Uterus (tissue), 4 donors: Measurements from ENCODE around the gene RPS5. TPM values are rescaled to one million over a fixed set of nuclear protein-coding genes. Genes with fewer than 3 reads are reported as not detected.
A peak's percentile ranks its signal among the peaks of the same experiment; 100 is the strongest.

Experiments
- DNase-seq, 2 donors: peaks; one replicate each; pipeline ENCODE4 v3.0.0-alpha.2; 2019 to 2020
- H3K27ac ChIP-seq, 2 donors: fragments of 200-600 bp; sonication (generic); 1 replicate in 1 of 2; 2 replicates in 1 of 2; pipeline ENCODE4 v1.5.1; 2016 to 2018
- H3K27me3 ChIP-seq, 2 donors: fragments of 200-600 bp; sonication (generic); one replicate each; pipeline ENCODE4 v1.5.1; 2018 to 2019; ENCODE audit warnings: control low read depth in 1 of 2
- H3K36me3 ChIP-seq, 2 donors: fragments of 200-600 bp; sonication (generic); one replicate each; pipeline ENCODE4 v1.5.1; 2019; ENCODE audit warnings: control low read depth in 1 of 2
- H3K4me1 ChIP-seq, 2 donors: fragments of 200-600 bp; sonication (generic); one replicate each; pipeline ENCODE4 v1.5.1; 2018 to 2019; ENCODE audit warnings: control low read depth in 1 of 2
- H3K4me3 ChIP-seq, 2 donors: fragments of 200-600 bp; sonication (generic); 1 replicate in 1 of 2; 2 replicates in 1 of 2; pipeline ENCODE4 v1.5.1; 2018 to 2019; ENCODE audit warnings: mild to moderate bottlenecking in 1 of 2
- H3K9me3 ChIP-seq, 2 donors: fragments of 200-600 bp; sonication (generic); one replicate each; pipeline ENCODE4 v1.5.1; 2019; ENCODE audit warnings: control low read depth in 1 of 2
- POLR2A ChIP-seq, 2 donors: fragments of 450-650 bp; IDR thresholded peaks; one replicate each; pipeline ENCODE4 v1.6.1; 2016; ENCODE audit warnings: antibody characterized with exemption in 2 of 2, mild to moderate bottlenecking in 1 of 2, moderate library complexity in 1 of 2
- intact Hi-C: fragments of 100-400 bp; cut with DNase I; formaldehyde crosslinking; loops from one replicate; pipeline ENCODE4 v1.15.1; 2023; ENCODE audit warnings: low total_unique reads
- total RNA-seq, 4 donors: library from RNA; depleted of rRNA in 3 of 4; stranded (reverse); fragments of >200 nt in 3 of 4; gene quantifications; one replicate each; pipeline versions ENCODE4 v1.1.0 to v1.2.4, GENCODE V29; 2014 to 2023
- TF ChIP-seq, protein P1 (sequence below), 4 experiments: fragments of 200-600 bp in 2 of 4; fragments of 450-650 bp in 2 of 4; sonication (generic) in 2 of 4; IDR thresholded peaks; one replicate each; pipeline ENCODE4 v1.5.1; 2016 to 2019; ENCODE audit warnings: antibody characterized with exemption in 4 of 4, mild to moderate bottlenecking in 2 of 4, moderate library complexity in 1 of 4
- donor health status: DM: yes; HTN: yes; CAD: no.

Gene RPS5
- total RNA-seq, 4 donors from 2014 or later, result 1,103 to 4,958 (median 2,770) TPM

DNA sequence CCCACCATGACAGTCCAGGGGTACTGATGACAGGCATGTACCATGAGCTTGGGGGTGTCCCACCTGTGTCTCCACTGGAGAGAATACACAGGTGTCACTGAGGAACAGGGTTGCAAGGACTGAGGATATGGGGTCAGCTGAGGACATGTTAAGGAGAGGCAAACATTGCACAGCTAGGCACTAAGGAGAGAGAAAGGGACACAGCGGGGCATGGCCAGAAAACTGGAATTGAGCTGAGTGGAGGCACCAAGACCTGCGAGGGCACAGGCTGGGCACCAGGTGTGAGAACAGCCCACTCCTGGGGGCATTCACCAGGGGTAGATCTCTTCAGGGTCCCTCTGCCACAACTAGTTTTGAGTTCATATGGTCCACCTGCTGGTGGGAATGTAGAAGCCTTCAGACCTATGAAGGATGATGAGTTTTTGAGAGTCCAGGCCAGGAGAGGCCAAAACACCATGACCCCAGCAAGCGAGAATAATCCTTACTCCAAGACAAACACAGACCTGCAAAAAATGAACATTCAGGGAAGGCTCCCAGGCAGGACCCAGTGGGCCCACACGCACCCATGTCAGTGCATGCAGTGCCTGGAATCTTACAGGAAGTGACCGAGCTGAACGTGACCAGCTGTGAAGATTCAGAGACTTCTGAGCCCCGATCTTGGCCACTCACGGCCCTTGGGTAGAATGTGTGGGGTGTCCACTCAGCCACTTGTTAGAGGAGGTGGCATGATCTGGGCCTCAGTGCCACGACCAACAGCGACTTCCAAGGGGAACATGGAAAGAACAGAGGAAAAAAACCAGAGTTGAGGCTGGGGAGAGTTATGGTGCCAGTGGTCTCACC, 20.0 kb downstream of the RPS5 start:
- no peak overlapping the region for H3K27ac ChIP-seq
- H3K36me3 ChIP-seq, result no peaks in the 10 kb centered on the region
- no peaks in the 10 kb centered on the region for H3K9me3 ChIP-seq
- TF ChIP-seq, protein P1, sequence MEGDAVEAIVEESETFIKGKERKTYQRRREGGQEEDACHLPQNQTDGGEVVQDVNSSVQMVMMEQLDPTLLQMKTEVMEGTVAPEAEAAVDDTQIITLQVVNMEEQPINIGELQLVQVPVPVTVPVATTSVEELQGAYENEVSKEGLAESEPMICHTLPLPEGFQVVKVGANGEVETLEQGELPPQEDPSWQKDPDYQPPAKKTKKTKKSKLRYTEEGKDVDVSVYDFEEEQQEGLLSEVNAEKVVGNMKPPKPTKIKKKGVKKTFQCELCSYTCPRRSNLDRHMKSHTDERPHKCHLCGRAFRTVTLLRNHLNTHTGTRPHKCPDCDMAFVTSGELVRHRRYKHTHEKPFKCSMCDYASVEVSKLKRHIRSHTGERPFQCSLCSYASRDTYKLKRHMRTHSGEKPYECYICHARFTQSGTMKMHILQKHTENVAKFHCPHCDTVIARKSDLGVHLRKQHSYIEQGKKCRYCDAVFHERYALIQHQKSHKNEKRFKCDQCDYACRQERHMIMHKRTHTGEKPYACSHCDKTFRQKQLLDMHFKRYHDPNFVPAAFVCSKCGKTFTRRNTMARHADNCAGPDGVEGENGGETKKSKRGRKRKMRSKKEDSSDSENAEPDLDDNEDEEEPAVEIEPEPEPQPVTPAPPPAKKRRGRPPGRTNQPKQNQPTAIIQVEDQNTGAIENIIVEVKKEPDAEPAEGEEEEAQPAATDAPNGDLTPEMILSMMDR (IDR thresholded peaks at IDR 0.05), result no peak
- no peak for TF ChIP-seq POLR2A (IDR thresholded peaks at IDR 0.05)
- no peak for DNase-seq
- no peaks in the 10 kb centered on the region for H3K27me3 ChIP-seq
- peaks cover 0 to 12% of the 10 kb centered on the region in 2 donors for H3K4me1 ChIP-seq
- intact Hi-C loops, result no loop called here
- H3K4me3 ChIP-seq, result peak overlapping the region; percentile 80 to 93

DNA sequence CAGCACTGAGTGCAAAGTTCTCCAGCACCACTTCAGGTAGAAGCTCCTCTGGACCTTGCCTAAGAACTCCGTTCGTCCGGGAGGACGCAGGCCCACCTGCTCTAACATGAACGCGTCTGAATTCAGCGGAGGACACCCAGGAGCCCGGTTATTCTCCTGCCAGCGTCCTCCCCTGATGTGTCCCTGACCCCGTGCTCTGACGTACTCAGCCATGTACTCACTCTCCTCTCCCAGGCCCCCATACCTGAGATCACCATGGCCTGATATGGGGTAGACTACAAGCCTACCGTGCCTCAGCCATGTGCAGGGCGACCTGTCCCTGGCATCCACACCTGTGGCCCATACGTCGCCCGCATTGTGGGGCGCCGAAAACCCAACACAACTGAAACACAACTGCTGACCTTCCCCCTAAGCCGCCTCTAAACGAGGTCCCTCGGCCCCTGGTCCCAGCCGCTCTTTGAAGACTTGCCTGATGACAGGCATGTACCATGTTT, 20.6 kb downstream of the RPS5 start:
- TF ChIP-seq POLR2A (IDR thresholded peaks at IDR 0.05), result no peak
- TF ChIP-seq, protein P1 (IDR thresholded peaks at IDR 0.05), result no peak
- DNase-seq, result no peak
- peak overlapping the region; percentile 78 to 87 for H3K27ac ChIP-seq
- H3K4me3 ChIP-seq, result peak overlapping the region; percentile 80 to 93
- H3K4me1 ChIP-seq, result peaks cover 0 to 12% of the 10 kb centered on the region in 2 donors
- no peaks in the 10 kb centered on the region for H3K36me3 ChIP-seq
- no peaks in the 10 kb centered on the region for H3K9me3 ChIP-seq
- intact Hi-C loops, result no loop called here
- H3K27me3 ChIP-seq, result no peaks in the 10 kb centered on the region

DNA sequence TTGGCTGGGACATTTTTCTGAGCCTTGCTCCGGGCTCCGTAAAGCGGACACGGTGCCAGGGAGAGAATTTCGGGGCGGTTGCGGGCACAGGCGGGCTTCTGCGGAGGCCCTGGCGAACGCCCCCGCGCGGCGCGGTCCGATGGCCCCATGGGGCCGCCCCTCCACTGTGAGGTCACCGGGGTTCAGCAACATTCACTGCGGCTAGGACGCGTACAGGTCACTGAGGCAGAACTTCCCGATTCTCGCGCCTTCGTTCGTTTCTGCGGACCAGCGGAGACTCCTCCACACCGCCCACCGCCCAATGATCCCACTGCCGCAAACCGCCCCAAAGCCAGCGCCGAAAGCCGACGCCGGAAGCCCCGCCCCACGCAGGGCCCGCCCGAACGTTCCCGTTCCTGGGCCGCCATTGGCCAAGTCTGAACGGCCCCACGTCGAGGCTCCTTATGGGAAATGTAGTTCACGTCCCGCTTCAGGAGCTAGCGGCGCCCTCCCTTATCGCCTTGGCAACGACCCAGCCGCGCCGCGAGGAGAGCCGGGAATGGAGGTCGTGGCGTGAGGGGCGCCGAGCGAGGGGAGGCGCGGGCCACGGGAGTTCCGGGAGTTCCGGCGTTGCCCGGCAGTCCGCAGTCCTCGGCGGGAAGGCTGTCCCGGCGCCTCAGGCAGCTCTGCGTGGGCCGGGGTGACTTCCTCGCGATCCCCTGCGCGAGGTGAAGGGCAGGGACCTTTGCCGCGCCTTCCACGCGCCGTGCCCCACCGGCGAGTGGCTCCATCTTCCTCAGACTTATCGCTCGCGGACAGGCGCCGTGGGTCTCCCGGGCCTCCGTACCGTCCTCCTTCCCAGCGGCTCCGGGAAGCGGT, 21.3 kb downstream of the RPS5 start, which contains the start of gene ZNF584:
Gene ZNF584, plus strand, starts transcription at position 498 of the 858 bp plus-strand sequence. CDS start 499 bp downstream, outside the sequence.
- H3K27ac ChIP-seq, result peak within 1 kb of the TSS; percentile 78 to 87
- peak; percentile 93 to 94 for DNase-seq
- no peaks in the 10 kb centered on the region for H3K9me3 ChIP-seq
- intact Hi-C loops, result no loop called here
- H3K36me3 ChIP-seq, result no peaks in the 10 kb centered on the region
- TF ChIP-seq POLR2A (IDR thresholded peaks at IDR 0.05), result peak; percentile 80 to 82
- TF ChIP-seq, protein P1 (IDR thresholded peaks at IDR 0.05), result no peak
- peaks cover 0 to 12% of the 10 kb centered on the region in 2 donors for H3K4me1 ChIP-seq
- peak within 1 kb of the TSS; percentile 80 to 93 for H3K4me3 ChIP-seq
- no peaks in the 10 kb centered on the region for H3K27me3 ChIP-seq

DNA sequence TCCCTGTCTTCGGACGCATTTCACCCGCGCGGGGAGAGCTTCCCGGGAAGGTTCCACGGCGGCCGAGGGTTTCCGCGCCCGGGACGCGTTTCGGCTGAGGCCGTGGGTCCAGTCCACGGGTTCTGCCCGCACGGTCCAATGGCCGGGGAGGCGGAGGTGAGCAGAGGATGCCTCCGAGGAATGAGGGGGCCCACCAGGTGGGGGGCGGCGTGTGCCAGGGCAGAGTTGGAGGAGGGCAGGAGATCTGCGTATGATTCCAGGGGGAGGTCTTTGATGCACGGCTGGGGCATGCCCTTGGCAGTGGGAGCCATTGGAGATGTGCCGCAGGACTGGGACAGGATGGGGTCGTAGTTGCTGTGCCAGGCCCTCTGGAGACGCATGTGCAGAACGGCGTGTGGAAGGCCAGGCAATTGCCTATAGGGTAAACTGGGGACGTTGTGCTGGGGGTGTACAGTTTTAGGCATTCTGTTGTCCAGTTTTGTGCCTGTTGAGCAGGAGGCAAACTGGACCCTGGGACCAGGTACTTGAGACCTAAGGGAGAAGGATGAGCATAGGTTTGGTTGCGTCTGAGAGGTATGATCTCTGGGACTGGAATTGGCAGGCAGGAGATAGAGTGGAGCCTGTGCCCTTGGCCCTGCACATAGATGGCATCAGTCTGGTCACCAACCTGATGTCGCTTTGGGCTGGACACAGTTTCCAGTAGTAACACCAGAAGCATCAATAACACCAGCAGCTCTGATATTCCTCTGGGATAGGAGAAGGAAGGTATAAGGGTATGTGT, 22.1 kb downstream of the RPS5 start:
- Histone ChIP-seq H3K27ac (peak overlapping the region; percentile 78 to 87), H3K9me3 (no peaks in the 10 kb centered on the region), H3K4me3 (peak overlapping the region; percentile 80 to 93), H3K4me1 (peaks cover 0 to 12% of the 10 kb centered on the region in 2 donors), H3K36me3 (no peaks in the 10 kb centered on the region), H3K27me3 (no peaks in the 10 kb centered on the region)
- TF ChIP-seq POLR2A (IDR thresholded peaks at IDR 0.05), result no peak
- TF ChIP-seq, protein P1 (IDR thresholded peaks at IDR 0.05), result no peak
- DNase-seq, result no peak
- intact Hi-C loops, result no loop called here
